ENCODE data around the gene PGC.

PGC gene

GRCh38 chr6:41747256-41748101 lies at the start of gene PGC:
PGC (minus strand) TSS chr6:41747397; CDS start chr6:41747334, 63 bp downstream.
- DNase-seq = no peak

DNA sequence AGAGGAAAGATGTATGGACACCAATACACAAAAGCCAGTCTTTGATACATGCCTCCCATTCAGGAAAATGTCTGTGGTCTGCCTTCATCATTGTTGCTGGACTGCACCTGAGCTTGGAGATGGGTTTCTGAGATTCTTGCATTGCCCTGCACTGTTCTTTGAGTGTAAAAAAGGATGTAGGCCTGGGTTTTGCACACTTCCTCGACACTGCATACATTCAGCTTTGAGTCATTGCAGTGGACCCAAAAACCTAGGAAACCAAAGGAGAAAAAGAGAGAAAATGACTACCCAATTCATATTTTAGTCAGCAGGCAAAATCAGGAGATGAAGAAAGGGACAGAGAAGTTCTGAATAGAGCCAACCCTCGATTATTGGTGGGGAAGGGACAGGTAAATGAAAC lies 49.3 kb upstream of the PGC start:
- DNase-seq = no peak

DNA sequence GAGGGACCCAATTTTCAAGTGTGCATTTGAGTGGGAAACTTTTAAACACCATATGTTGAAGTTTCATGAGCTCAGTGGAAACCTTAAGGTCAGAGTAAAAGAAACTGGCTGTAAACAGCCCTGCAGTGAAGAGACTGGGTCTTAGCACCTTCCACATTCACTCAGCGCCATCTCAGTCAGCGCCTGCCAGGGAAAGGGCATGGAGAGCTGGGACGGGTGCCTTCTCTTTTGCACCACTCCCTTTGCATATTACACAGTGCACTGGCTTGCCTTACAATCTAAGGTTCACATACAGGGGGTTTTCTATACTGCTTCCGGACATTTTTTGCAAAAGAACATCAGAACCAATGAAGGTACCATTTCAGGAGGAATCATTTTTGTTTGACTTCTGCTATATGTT lies 44.8 kb upstream of the PGC start:
- no peak for DNase-seq

DNA sequence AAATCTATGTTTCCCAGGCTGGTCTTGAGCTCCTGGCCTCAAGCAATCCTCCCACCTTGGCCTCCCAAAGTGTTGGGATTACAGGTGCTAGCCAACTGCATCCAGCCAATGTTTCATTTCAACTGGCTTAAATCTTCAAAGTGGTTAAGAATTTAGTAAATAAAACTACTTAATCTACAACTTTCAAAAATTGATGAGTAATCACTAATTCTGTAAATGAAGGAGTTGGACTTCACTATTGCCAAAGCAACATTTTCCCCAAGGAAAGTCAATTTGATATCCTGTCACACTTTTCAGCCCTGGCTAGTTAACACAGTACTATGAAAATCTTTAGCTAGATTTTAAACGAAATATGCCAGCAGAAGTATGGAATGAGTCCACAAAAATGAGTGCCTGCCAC lies 44.1 kb upstream of the PGC start:
- no peak for DNase-seq

DNA sequence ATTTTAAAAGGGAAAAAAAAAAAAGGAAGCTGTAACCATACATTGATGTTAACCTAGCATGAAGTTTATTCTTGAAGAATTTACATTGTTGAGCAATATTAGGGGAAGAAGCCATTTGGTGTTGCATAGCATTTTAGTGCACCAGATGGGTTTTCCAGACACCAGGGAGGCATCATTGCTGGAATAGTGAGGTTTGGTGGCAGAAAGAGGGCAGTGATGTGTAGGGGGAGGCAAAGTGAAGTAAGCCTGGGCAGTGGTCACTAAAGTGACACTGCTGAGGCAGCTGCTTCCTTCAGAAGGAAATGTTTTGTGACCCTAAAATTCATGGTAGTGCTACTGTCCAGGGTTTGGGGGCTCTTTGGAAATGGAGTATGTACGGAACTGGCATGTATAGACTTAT lies 42.8 kb upstream of the PGC start:
- no peak for DNase-seq

DNA sequence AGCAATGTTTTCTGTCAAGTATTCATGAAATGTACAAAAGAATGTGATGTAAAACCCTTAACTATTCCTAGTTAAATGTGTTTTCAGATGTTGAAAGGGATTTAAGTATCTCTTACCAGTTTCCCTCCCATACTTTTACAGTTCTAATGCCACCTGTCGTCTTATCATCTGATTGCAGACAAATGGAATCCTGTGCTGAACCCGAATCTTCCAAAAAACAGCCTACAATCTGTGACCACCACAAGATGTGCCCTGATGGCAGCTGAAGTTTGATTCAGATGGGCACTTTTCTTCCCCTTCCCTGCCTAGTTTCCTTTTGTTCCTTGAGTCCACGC lies 42.2 kb upstream of the PGC start:
- DNase-seq = no peak

DNA sequence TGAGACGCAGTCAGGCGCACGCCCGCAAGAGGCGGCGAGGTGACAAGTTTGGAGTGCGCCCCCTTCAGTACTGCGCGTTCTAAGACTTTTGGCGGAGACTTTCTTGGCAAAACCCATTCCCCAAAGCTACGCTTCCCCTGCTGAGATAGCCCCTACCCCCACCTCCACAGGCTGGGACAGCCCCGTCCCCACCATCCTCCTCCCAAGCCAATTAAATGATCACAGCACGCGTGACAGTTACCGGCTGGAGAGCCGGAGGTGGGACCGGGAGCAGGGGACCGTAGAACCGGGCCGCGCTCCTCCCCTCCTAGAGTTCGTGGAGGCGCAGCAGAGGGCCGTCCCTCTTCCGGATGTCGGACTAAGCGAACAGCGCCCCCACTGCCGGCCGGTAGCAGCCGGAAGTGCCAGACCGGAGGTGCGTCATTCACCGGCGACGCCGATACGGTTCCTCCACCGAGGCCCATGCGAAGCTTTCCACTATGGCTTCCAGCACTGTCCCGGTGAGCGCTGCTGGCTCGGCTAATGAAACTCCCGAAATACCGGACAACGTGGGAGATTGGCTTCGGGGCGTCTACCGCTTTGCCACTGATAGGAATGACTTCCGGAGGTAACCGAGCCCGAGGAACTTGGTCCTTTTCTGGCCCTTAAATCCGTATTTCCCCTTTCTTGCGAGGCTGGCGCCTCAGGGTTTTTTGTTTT lies 40.2 kb upstream of the PGC start, which contains the start of gene TOMM6:
TSS of gene TOMM6 (plus strand) at position 476 of the 699 bp plus-strand sequence. CDS start at position 480, 4 bp downstream.
- peak; percentile 96 for DNase-seq

DNA sequence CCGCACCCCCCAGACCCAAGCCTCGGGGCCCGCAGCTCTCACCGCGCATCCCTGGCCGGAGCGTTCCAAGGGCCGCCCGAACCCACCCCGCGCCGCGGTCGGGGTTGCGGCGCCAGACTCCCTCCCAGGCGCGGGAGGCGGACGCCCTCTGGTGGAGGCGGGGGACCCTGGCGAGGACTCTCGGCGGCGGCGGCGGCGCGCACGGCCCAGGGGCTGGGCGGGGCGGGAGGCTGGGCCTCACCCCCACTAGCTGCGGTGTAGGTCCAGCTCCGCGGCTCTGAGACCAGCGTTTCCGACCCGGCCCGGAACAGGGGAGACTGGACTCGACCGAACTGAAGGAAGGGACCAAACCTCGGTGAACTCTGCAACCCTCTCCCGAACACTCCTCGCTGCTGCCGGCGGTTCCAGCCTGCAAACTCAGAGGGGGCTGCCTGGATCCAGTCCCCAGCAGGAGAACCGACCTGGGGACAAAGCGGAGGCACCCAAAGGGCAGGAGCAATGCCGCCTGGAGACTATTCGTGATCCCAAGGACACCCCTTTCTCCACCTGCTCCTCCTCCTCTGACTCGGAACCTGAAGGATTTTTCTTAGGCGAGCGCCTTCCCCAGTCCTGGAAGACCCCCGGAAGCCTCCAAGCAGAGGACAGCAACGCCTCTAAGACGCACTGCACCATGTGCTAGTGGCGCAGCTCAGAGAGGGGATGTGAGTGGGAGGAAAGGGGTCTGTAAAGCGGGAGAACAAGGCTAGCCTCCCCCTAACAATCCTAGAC lies 39.4 kb upstream of the PGC start:
- peak; percentile 88 for DNase-seq

DNA sequence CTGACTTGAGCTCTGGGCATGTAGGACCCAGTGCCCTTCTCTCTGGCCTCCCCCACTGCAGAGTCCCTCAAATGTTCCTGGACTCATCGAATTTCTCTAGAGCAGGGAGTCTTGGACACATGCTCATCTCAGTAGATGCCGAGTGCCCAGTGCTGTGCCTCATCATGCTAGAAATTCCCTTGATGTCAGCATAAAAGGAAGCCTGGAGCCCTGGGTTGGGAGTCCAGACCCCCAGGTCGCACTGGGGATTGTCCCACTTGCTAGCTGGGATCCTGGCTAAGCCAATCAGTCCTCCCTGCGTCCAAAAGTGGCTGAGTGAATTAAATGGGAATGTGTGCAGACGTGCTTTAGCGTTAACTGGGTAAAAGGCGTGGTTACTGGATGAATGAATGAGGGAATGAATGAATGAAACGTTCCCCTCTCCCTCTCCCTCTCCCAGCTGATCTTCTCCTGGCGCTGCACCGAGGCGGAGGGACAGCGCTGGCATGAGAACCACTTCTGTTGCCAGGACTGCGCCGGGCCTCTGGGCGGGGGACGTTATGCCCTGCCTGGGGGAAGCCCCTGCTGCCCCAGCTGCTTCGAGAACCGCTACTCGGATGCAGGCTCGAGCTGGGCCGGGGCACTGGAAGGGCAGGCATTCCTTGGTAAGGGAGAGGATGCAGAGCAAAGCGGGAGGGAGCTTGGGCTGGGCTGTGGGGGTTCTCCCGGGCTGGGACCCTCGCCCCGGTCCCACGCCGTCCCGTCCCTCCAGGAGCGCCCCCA lies 38.7 kb upstream of the PGC start:
- no peak for DNase-seq

- DNase-seq = no peak
Measured at GRCh38 chr6:41785254-41785653, 38.1 kb upstream of the PGC start.

GRCh38 chr6:41784581-41785171 lies 37.5 kb upstream of the PGC start:
- DNase-seq = no peak

- DNase-seq = no peak
Measured at GRCh38 chr6:41783106-41783780, 36.0 kb upstream of the PGC start.

DNA sequence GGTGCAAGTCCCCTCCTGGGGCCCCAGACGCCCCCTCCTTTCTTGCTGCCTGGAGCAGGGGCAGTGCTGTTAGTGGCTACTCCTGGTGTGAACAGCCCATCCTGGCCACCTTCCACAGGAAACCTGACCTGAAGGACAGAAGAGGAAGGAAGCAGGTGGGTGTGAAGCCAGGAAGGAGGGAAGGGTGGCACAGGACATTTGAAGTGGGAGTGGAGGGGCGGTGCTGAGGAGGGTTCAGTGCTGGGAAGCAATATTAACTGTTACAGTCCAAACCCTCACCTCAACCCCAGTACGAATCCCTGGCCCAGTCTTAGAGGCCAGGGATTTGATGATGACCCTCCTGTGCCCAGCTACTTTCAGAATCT lies 34.2 kb upstream of the PGC start:
- no peak for DNase-seq

- DNase-seq = no peak
Measured at GRCh38 chr6:41780551-41781365, 33.6 kb upstream of the PGC start, which contains the start of gene PRICKLE4. PRICKLE4 (plus strand) TSS chr6:41780782; CDS start chr6:41783474, 2,692 bp downstream.

DNA sequence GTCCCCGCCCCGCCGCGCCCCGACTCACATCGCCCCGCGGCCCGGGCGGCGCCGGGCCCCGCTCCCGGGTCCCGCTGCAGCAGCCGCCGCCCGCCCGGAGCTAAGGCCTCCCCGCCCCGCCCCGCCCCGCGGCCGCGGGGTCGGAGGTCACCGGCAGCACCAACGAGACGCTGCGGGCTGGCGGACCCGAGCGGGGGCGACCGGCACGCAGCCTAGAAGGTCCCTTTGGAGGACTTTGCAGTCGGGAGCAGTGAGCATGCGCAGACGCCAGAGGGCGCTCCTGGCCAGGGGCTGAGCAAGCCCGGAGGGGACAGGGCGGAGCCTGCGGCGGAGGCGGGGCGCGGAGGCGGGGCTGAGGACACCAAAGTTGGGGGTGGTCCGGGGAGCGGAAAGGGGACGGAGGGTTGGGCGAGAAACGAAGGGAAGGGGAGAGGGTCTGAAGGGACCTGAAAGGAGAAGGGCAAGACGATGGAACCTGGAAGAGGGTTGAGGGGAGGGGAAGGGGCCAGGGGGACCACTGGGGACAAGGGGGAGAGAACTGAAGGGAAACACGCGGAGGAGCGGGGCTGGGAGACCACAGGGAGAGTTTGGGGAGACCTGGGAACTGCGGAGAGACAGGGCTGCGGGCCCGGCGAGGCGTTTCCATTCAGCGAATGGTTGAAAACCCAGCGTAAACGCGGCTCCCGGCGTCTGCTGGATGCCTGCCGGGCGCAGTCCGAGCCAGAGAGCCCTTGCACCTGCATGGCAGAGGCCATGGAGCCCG lies 32.8 kb upstream of the PGC start, which contains the start of gene FRS3:
TSS of gene FRS3 (minus strand) at position 113 of the 763 bp plus-strand sequence. CDS start 2,913 bp downstream, outside the sequence.
- DNase-seq = peak; percentile 99

DNA sequence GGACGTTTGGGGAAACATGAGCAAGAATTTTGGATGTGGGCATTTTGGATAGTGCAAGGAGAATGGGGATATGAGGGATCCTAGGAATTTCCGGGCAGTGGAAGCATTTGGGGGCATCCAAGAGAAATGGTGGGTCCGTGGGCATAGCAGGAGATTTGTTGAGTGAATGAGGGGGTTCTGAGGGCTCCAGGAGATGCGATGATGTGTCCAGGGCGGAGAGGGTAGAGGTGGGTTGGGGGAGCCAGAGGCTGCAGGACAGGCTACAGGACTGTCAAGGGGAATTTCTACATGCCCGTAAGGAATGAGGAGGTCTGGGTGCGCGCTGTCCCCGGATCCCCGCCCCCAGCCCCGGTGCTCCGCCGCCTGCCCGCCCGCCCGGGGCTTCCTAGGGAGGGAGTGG lies 32.1 kb upstream of the PGC start:
- no peak for DNase-seq

DNA sequence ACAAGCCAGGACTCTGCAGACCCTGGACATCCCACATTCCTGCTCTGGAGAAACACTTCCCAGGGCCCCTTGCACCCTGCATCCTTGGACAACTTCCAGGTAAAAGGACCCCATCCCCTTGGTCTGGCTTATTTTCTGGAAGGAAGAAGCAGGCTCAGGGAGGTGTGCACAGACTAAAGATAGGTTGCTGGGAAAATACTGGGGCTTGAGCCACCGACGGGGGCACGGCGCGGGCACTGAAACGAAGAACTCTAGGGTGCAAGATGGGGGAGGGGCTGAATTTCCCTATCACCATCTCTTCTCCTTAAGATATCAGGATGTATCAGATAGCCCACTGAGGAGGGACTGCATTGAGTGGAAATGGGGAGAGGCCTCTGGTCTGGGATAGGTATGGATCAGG lies 31.7 kb upstream of the PGC start:
- DNase-seq = no peak

GRCh38 chr6:41777551-41778285 lies 30.5 kb upstream of the PGC start:
- no peak for DNase-seq

GRCh38 chr6:41775293-41775882 lies 28.2 kb upstream of the PGC start:
- no peak for DNase-seq
